CD4-positive, alpha-beta memory T cell (primary cell): ENCODE measurements around the gene SHISAL1. TPM values are rescaled to one million over a fixed set of nuclear protein-coding genes. Genes with fewer than 3 reads are reported as not detected.

Experiments used
- CTCF ChIA-PET: fragments of 350-600 bp; sonication (Branson Sonifier 250); formaldehyde crosslinking; loops from one replicate; lab custom pipeline; 2021; ENCODE audit warnings: inconsistent platforms; ENCODE audit not compliant: partially characterized antibody; lab: Charles Lee
- POLR2A ChIA-PET: fragments of 350-600 bp; sonication (Branson Sonifier 250); formaldehyde crosslinking; loops from one replicate; lab custom pipeline; 2021; ENCODE audit not compliant: partially characterized antibody; lab: Charles Lee
- DNase-seq, 5 donors: peaks; one replicate each; pipeline versions ENCODE4 v3.0.0 to v3.0.0-alpha.2; 2020 to 2022; ENCODE audit warnings: mixed read lengths in 1 of 5
- H3K27ac ChIP-seq: one replicate; pipeline ENCODE4 v1.7.0; 2013; ENCODE audit warnings: low read depth, low read length
- H3K27me3 ChIP-seq: 2 replicates; pipeline ENCODE4 v1.7.0; 2013; ENCODE audit warnings: mild to moderate bottlenecking, low read length, moderate library complexity; ENCODE audit not compliant: insufficient read depth
- H3K36me3 ChIP-seq: 2 replicates; pipeline ENCODE4 v1.7.0; 2013; ENCODE audit warnings: mild to moderate bottlenecking, low read length, moderate library complexity; ENCODE audit not compliant: insufficient read depth
- H3K4me1 ChIP-seq: 2 replicates; pipeline ENCODE4 v1.7.0; 2013; ENCODE audit warnings: mild to moderate bottlenecking, low read length, moderate library complexity; ENCODE audit not compliant: insufficient read depth
- H3K4me3 ChIP-seq, 2 donors: one replicate each; pipeline ENCODE4 v1.7.0; 2013; ENCODE audit warnings: low read length in 2 of 2, mild to moderate bottlenecking in 1 of 2
- H3K9me3 ChIP-seq, 2 donors: one replicate each; pipeline ENCODE4 v1.7.0; 2013; ENCODE audit warnings: low read length in 2 of 2, control low read depth in 1 of 2; ENCODE audit not compliant: control insufficient read depth in 1 of 2
- H3K27ac Mint-ChIP-seq, 7 donors: one replicate each; pipeline ENCODE4 v1.8.0; 2020 to 2021; ENCODE audit warnings: mixed read lengths in 7 of 7, mild to moderate bottlenecking in 6 of 7, inconsistent platforms in 3 of 7, moderate library complexity in 3 of 7
- H3K27me3 Mint-ChIP-seq, 2 donors: one replicate each; pipeline ENCODE4 v1.8.0; 2020 to 2021; ENCODE audit warnings: mixed read lengths in 2 of 2
- H3K36me3 Mint-ChIP-seq, 2 donors: one replicate each; pipeline ENCODE4 v1.8.0; 2020 to 2021; ENCODE audit warnings: mixed read lengths in 2 of 2, inconsistent platforms in 1 of 2, mild to moderate bottlenecking in 1 of 2
- H3K4me1 Mint-ChIP-seq, 4 donors: one replicate each; pipeline ENCODE4 v1.8.0; 2020 to 2021; ENCODE audit warnings: mixed read lengths in 4 of 4, mild to moderate bottlenecking in 1 of 4
- H3K4me3 Mint-ChIP-seq, 8 donors: one replicate each; pipeline ENCODE4 v1.8.0; 2020 to 2021; ENCODE audit warnings: mixed read lengths in 8 of 8, mild to moderate bottlenecking in 7 of 8, moderate library complexity in 6 of 8, inconsistent platforms in 3 of 8
- H3K9me3 Mint-ChIP-seq, 8 donors: one replicate each; pipeline ENCODE4 v1.8.0; 2020 to 2021; ENCODE audit warnings: mixed read lengths in 8 of 8, mild to moderate bottlenecking in 5 of 8, inconsistent platforms in 3 of 8, moderate library complexity in 1 of 8
- intact Hi-C: fragments of 100-400 bp; cut with micrococcal nuclease; formaldehyde crosslinking; loops from one replicate; pipeline ENCODE4 v1.15.1; 2023
- polyA plus RNA-seq, 2 donors: library from polyadenylated mRNA; unstranded; fragments of 300-500 nt; fragmentation: Illumina TruSeq; gene quantifications; one replicate each; pipeline ENCODE4 v1.2.3, GENCODE V29; 2021
- total RNA-seq, 2 experiments: library from RNA; stranded (reverse); gene quantifications; one replicate each; pipeline ENCODE4 v1.2.3, GENCODE V29; 2021

The SHISAL1 gene
- total RNA-seq = not detected
- not detected for polyA plus RNA-seq

- intact Hi-C loops = no loop called here
- H3K4me1 Mint-ChIP-seq = peaks cover 2 to 9% (median 6%) of the 10 kb centered on the region in 4 donors
- POLR2A ChIA-PET = no interaction called here
- Histone ChIP-seq H3K4me3 (no peak within 1 kb of the TSS), H3K4me1 (peaks cover 6% of the 10 kb centered on the region), H3K36me3 (no peaks in the 10 kb centered on the region), H3K27ac (no peak within 1 kb of the TSS), H3K9me3 (no peaks in the 10 kb centered on the region), H3K27me3 (no peaks in the 10 kb centered on the region)
- no peak within 1 kb of the TSS for H3K4me3 Mint-ChIP-seq
- peaks cover 0 to 2% (median 0%) of the 10 kb centered on the region in 8 donors for H3K9me3 Mint-ChIP-seq
- H3K27ac Mint-ChIP-seq = no peak within 1 kb of the TSS
- CTCF ChIA-PET = no interaction called here
- no peaks in the 10 kb centered on the region for H3K36me3 Mint-ChIP-seq
- no peak for DNase-seq
- no peaks in the 10 kb centered on the region for H3K27me3 Mint-ChIP-seq
Measured at GRCh38 chr22:44312766-44313165, at the start of gene SHISAL1. Gene SHISAL1, minus strand, starts transcription at chr22:44312951. Its CDS starts 12,006 bp downstream, at chr22:44300945.

- Histone ChIP-seq H3K27me3 (no peaks in the 10 kb centered on the region), H3K4me1 (no peaks in the 10 kb centered on the region), H3K27ac (no peak overlapping the region), H3K36me3 (no peaks in the 10 kb centered on the region), H3K4me3 (no peak overlapping the region), H3K9me3 (no peaks in the 10 kb centered on the region)
- Mint-ChIP-seq H3K4me1 (no peaks in the 10 kb centered on the region), H3K4me3 (no peak overlapping the region), H3K27me3 (peaks cover 6 to 14% of the 10 kb centered on the region in 2 donors), H3K27ac (no peak overlapping the region), H3K36me3 (no peaks in the 10 kb centered on the region), H3K9me3 (no peaks in the 10 kb centered on the region)
- ChIA-PET CTCF (no interaction called here), POLR2A (no interaction called here)
- intact Hi-C loops = no loop called here
- no peak for DNase-seq
Measured at GRCh38 chr22:44361391-44362126, 48.8 kb upstream of the SHISAL1 start.

GRCh38 chr22:44360668-44361381, 48.1 kb upstream of the SHISAL1 start:
- Mint-ChIP-seq H3K9me3 (no peaks in the 10 kb centered on the region), H3K36me3 (no peaks in the 10 kb centered on the region), H3K4me3 (no peak overlapping the region), H3K27me3 (peaks cover 8 to 17% of the 10 kb centered on the region in 2 donors), H3K4me1 (no peaks in the 10 kb centered on the region), H3K27ac (no peak overlapping the region)
- no peaks in the 10 kb centered on the region for H3K4me1 ChIP-seq
- H3K36me3 ChIP-seq = no peaks in the 10 kb centered on the region
- CTCF ChIA-PET = no interaction called here
- H3K9me3 ChIP-seq = no peaks in the 10 kb centered on the region
- POLR2A ChIA-PET = no interaction called here
- H3K27me3 ChIP-seq = no peaks in the 10 kb centered on the region
- no peak overlapping the region for H3K4me3 ChIP-seq
- H3K27ac ChIP-seq = no peak overlapping the region
- intact Hi-C loops = no loop called here
- DNase-seq = no peak

- Mint-ChIP-seq H3K4me3 (no peak overlapping the region), H3K27ac (no peak overlapping the region), H3K36me3 (no peaks in the 10 kb centered on the region), H3K27me3 (peaks cover 11 to 21% of the 10 kb centered on the region in 2 donors), H3K4me1 (no peaks in the 10 kb centered on the region), H3K9me3 (no peaks in the 10 kb centered on the region)
- DNase-seq = no peak
- Histone ChIP-seq H3K36me3 (no peaks in the 10 kb centered on the region), H3K27ac (no peak overlapping the region), H3K9me3 (no peaks in the 10 kb centered on the region), H3K4me3 (no peak overlapping the region), H3K4me1 (no peaks in the 10 kb centered on the region), H3K27me3 (no peaks in the 10 kb centered on the region)
- ChIA-PET POLR2A (no interaction called here), CTCF (no interaction called here)
- intact Hi-C loops = no loop called here
Measured at GRCh38 chr22:44360306-44360667, 47.5 kb upstream of the SHISAL1 start.

GRCh38 chr22:44359496-44360110, 46.9 kb upstream of the SHISAL1 start:
- Histone ChIP-seq H3K27ac (no peak overlapping the region), H3K36me3 (no peaks in the 10 kb centered on the region), H3K27me3 (no peaks in the 10 kb centered on the region), H3K9me3 (no peaks in the 10 kb centered on the region), H3K4me3 (no peak overlapping the region), H3K4me1 (no peaks in the 10 kb centered on the region)
- H3K27ac Mint-ChIP-seq = no peak overlapping the region
- no peaks in the 10 kb centered on the region for H3K36me3 Mint-ChIP-seq
- H3K4me1 Mint-ChIP-seq = no peaks in the 10 kb centered on the region
- H3K27me3 Mint-ChIP-seq = peaks cover 12 to 23% of the 10 kb centered on the region in 2 donors
- H3K4me3 Mint-ChIP-seq = no peak overlapping the region
- no peaks in the 10 kb centered on the region for H3K9me3 Mint-ChIP-seq
- intact Hi-C loops = no loop called here
- DNase-seq = no peak
- POLR2A ChIA-PET = no interaction called here
- CTCF ChIA-PET = no interaction called here

- H3K4me1 ChIP-seq = no peaks in the 10 kb centered on the region
- peaks cover 12 to 28% of the 10 kb centered on the region in 2 donors for H3K27me3 Mint-ChIP-seq
- no peaks in the 10 kb centered on the region for H3K36me3 ChIP-seq
- H3K9me3 Mint-ChIP-seq = no peaks in the 10 kb centered on the region
- no peak overlapping the region for H3K27ac Mint-ChIP-seq
- no peaks in the 10 kb centered on the region for H3K27me3 ChIP-seq
- H3K36me3 Mint-ChIP-seq = no peaks in the 10 kb centered on the region
- ChIA-PET POLR2A (no interaction called here), CTCF (no interaction called here)
- no peak overlapping the region for H3K4me3 Mint-ChIP-seq
- intact Hi-C loops = no loop called here
- H3K9me3 ChIP-seq = no peaks in the 10 kb centered on the region
- no peak overlapping the region for H3K27ac ChIP-seq
- no peak for DNase-seq
- no peak overlapping the region for H3K4me3 ChIP-seq
- peaks cover 0 to 4% (median 0%) of the 10 kb centered on the region in 4 donors for H3K4me1 Mint-ChIP-seq
Measured at GRCh38 chr22:44358709-44359440, 46.1 kb upstream of the SHISAL1 start.

GRCh38 chr22:44357966-44358465, 45.3 kb upstream of the SHISAL1 start:
- no peak overlapping the region for H3K27ac Mint-ChIP-seq
- no peaks in the 10 kb centered on the region for H3K36me3 ChIP-seq
- no peaks in the 10 kb centered on the region for H3K27me3 ChIP-seq
- ChIA-PET POLR2A (no interaction called here), CTCF (no interaction called here)
- H3K36me3 Mint-ChIP-seq = no peaks in the 10 kb centered on the region
- H3K4me3 Mint-ChIP-seq = no peak overlapping the region
- no peaks in the 10 kb centered on the region for H3K4me1 ChIP-seq
- no peak overlapping the region for H3K4me3 ChIP-seq
- intact Hi-C loops = no loop called here
- H3K4me1 Mint-ChIP-seq = peaks cover 0 to 4% (median 0%) of the 10 kb centered on the region in 4 donors
- H3K27ac ChIP-seq = no peak overlapping the region
- H3K9me3 Mint-ChIP-seq = no peaks in the 10 kb centered on the region
- no peak for DNase-seq
- H3K27me3 Mint-ChIP-seq = peaks cover 16 to 30% of the 10 kb centered on the region in 2 donors
- H3K9me3 ChIP-seq = no peaks in the 10 kb centered on the region
